Activated CD8-positive, alpha-beta memory T cell treated with anti-CD3 and anti-CD28 coated beads, Interleukin-2, amount 50 U/mL, for 1 hour (primary cell): ENCODE measurements around the gene STPG4.

Experiments
- DNase-seq: peaks from one replicate; pipeline ENCODE4 v3.0.0-alpha.2; 2020; ENCODE audit errors: extremely low read depth

The STPG4 gene

GRCh38 chr2:47070920-47071824 lies 83.9 kb downstream of the STPG4 start:
- no peak for DNase-seq

- DNase-seq: no peak
These were observed 84.8 kb downstream of the STPG4 start for GRCh38 chr2:47070155-47070919.

GRCh38 chr2:47069628-47070154 lies 85.4 kb downstream of the STPG4 start:
- no peak for DNase-seq

- no peak for DNase-seq
These were observed 86.0 kb downstream of the STPG4 start for GRCh38 chr2:47068981-47069627.

- DNase-seq: no peak
These were observed 87.2 kb downstream of the STPG4 start for GRCh38 chr2:47067788-47068407.

GRCh38 chr2:47065771-47066380 lies 89.2 kb downstream of the STPG4 start:
- DNase-seq: no peak

GRCh38 chr2:47065343-47065742 lies 89.8 kb downstream of the STPG4 start:
- DNase-seq: no peak

- no peak for DNase-seq
These were observed 91.0 kb downstream of the STPG4 start for GRCh38 chr2:47064106-47064505.

GRCh38 chr2:47063538-47063930 lies 91.6 kb downstream of the STPG4 start:
- no peak for DNase-seq

GRCh38 chr2:47062681-47063537 lies 92.2 kb downstream of the STPG4 start:
- no peak for DNase-seq

- no peak for DNase-seq
These were observed 93.0 kb downstream of the STPG4 start for GRCh38 chr2:47061944-47062678.

GRCh38 chr2:47060652-47061170 lies 94.4 kb downstream of the STPG4 start:
- DNase-seq: no peak

GRCh38 chr2:47058003-47058931 lies 96.8 kb downstream of the STPG4 start:
- DNase-seq: no peak

- no peak for DNase-seq
These were observed 97.5 kb downstream of the STPG4 start for GRCh38 chr2:47057687-47058002.

GRCh38 chr2:47056868-47057686 lies 98.0 kb downstream of the STPG4 start:
- DNase-seq: no peak

GRCh38 chr2:47056374-47056773 lies 98.7 kb downstream of the STPG4 start:
- no peak for DNase-seq

GRCh38 chr2:47054868-47055267 lies 100.2 kb downstream of the STPG4 start:
- DNase-seq: no peak
